ENCODE data around the gene HDGFL2. TPM values are rescaled to one million over a fixed set of nuclear protein-coding genes. Genes with fewer than 3 reads are reported as not detected.

HDGFL2 gene
- total and polyA plus RNA-seq, 2 donors = 26.2 to 36.9 TPM

DNA sequence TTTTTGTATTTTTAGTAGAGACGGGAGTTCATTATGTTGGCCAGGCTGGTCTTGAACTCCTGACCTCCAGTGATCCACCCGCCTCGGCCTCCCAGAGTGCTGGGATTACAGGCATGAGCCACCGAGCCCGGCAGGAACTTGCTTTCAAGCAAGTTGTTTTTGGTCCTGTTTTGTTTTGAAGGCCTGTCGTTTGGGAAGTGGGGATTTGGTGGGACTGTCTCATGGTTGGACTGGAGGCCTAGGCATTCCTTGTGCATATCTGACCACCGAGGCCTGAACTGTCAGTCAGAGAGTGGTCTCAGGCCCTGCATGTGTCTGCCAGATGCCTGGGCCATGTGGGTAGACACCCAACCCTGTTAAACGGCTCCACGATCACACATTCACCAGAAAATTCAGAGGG lies 40.8 kb upstream of the HDGFL2 start:
- Histone ChIP-seq H3K27me3 (ENCODE audit: control insufficient read depth in 2 of 2, insufficient read depth in 1 of 2, low read length in 1 of 2) (no peaks in the 10 kb centered on the region), H3K27ac (ENCODE audit: low read depth in 1 of 2, low read length in 1 of 2) (no peak overlapping the region), H3K4me3 (ENCODE audit: low read length in 2 of 2) (no peak overlapping the region), H3K36me3 (ENCODE audit: control insufficient read depth in 2 of 2, insufficient read depth in 2 of 2, low read length in 1 of 2) (peaks cover 60 to 73% of the 10 kb centered on the region in 2 donors), H3K9me3 (ENCODE audit: control insufficient read depth in 2 of 2, insufficient read depth in 1 of 2, low read length in 1 of 2) (no peaks in the 10 kb centered on the region), H3K4me1 (ENCODE audit: control insufficient read depth in 2 of 2, insufficient read depth in 2 of 2, low read length in 2 of 2) (no peaks in the 10 kb centered on the region)
- no peak for DNase-seq (ENCODE audit: low read depth in 6 of 9, low spot score in 9 of 9)
- WGBS = 92% methylated on average over 9 of the region's 9 CpGs

DNA sequence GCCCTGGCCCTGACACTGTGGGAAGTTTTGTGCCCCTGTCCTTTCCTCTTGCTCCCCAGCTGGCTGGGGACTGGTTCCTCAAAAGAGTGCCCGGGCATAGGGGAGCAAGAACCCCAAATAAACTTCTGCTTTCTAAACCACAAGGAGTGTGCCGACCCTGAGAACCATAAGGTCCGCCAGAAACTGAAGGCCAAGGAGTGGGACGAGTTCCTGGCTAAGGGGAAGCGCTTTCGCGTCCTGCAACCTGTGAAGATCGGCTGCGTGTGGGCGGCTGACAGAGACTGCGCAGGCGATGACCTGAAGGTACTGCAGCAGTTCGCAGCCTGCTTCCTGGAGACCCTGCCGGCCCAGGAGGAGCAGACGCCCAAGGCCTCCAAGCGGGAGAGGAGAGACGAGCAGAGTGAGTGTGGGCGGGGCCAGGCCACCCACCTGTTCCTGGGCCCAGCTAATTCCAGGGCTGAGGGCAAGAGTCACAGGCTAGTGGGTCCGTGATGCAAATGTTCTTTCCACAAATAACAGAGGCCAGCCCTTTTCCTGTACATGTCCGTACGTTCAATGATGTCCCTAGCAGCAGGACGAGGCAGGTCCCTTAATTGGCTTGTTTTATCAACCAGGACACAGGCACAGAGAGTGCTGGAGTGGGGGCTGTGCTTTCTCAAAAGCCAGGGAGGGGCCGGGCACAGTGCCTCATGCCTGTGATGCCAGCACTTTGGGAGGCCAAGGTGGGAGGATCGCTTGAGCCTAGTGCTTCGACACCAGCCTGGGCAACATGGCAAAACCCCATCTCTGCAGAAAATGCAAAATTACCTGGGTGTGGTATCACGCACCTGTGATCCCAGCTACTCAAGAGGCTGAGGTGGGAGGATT lies 40.1 kb upstream of the HDGFL2 start:
- no peaks in the 10 kb centered on the region for H3K4me1 ChIP-seq (ENCODE audit: control insufficient read depth in 2 of 2, insufficient read depth in 2 of 2, low read length in 2 of 2)
- WGBS = 78% methylated on average over 26 of the region's 26 CpGs
- H3K36me3 ChIP-seq (ENCODE audit: control insufficient read depth in 2 of 2, insufficient read depth in 2 of 2, low read length in 1 of 2) = peaks cover 68 to 77% of the 10 kb centered on the region in 2 donors
- no peak for DNase-seq (ENCODE audit: low read depth in 6 of 9, low spot score in 9 of 9)
- no peaks in the 10 kb centered on the region for H3K9me3 ChIP-seq (ENCODE audit: control insufficient read depth in 2 of 2, insufficient read depth in 1 of 2, low read length in 1 of 2)
- no peak overlapping the region for H3K27ac ChIP-seq (ENCODE audit: low read depth in 1 of 2, low read length in 1 of 2)
- no peaks in the 10 kb centered on the region for H3K27me3 ChIP-seq (ENCODE audit: control insufficient read depth in 2 of 2, insufficient read depth in 1 of 2, low read length in 1 of 2)
- no peak overlapping the region for H3K4me3 ChIP-seq (ENCODE audit: low read length in 2 of 2)

DNA sequence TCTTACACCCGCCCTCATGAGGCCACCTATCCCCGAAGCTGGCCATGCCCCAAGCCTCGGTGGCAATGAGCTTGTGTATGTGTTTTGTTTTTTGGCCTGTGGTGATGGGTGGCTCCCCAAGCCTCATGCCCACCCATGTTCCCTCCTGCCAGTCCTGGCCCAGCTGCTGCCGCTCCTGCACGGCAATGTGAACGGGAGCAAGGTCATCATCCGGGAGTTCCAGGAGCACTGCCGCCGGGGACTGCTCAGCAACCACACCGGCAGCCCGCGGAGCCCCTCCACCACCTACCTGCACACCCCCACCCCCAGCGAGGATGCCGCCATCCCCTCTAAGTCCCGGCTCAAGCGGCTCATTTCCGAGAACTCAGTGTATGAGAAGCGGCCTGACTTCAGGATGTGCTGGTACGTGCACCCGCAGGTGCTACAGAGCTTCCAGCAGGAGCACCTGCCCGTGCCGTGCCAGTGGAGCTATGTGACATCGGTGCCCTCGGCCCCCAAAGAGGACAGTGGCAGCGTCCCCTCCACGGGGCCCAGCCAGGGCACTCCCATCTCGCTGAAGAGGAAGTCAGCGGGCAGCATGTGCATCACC lies 39.1 kb upstream of the HDGFL2 start:
- Histone ChIP-seq H3K4me1 (ENCODE audit: control insufficient read depth in 2 of 2, insufficient read depth in 2 of 2, low read length in 2 of 2) (no peaks in the 10 kb centered on the region), H3K4me3 (ENCODE audit: low read length in 2 of 2) (no peak overlapping the region), H3K36me3 (ENCODE audit: control insufficient read depth in 2 of 2, insufficient read depth in 2 of 2, low read length in 1 of 2) (peaks cover 70 to 81% of the 10 kb centered on the region in 2 donors), H3K27ac (ENCODE audit: low read depth in 1 of 2, low read length in 1 of 2) (no peak overlapping the region), H3K27me3 (ENCODE audit: control insufficient read depth in 2 of 2, insufficient read depth in 1 of 2, low read length in 1 of 2) (no peaks in the 10 kb centered on the region), H3K9me3 (ENCODE audit: control insufficient read depth in 2 of 2, insufficient read depth in 1 of 2, low read length in 1 of 2) (no peaks in the 10 kb centered on the region)
- DNase-seq (ENCODE audit: low read depth in 6 of 9, low spot score in 9 of 9) = no peak
- WGBS = 97% methylated on average over 28 of the region's 28 CpGs

DNA sequence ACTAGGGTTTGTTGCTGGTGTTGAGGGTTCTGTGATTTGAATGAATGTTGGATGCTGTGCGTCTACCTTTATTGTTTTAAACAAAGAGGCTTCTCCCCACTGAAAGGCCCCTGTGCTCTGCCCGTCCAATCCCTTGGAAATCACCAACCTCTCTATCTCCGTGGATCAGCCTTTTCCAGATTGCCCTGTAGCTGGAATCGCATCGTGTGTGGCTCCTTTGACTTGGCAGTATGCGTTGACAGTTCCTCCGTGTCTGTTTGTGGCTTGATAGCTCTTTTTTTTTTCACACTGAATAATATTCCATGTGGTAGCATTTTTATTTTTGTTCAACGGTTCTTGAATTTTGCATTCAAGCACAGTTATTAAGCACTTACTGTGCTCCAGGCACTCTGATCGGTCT lies 37.7 kb upstream of the HDGFL2 start:
- peaks cover 72 to 73% of the 10 kb centered on the region in 2 donors for H3K36me3 ChIP-seq (ENCODE audit: control insufficient read depth in 2 of 2, insufficient read depth in 2 of 2, low read length in 1 of 2)

DNA sequence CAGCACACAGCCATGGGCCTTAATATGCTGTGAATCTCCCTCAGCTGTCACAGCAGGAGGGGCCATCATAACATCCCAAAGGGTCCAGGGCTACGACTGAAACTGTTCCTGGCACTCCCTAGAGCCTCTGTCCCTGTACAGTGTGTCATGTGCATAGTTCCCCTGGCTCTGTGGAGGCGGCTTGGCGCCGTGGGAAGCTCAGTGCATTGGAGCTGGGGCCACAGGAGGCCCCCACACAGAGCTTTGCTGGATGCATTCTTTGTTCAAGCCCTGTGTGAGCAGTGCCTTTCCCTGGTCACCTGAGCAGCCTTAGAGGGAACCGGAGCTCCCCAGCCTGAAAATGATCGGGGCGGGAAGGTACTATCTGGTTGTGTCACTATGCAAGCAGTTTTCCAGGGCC lies 35.9 kb upstream of the HDGFL2 start:
- H3K4me1 ChIP-seq (ENCODE audit: control insufficient read depth in 2 of 2, insufficient read depth in 2 of 2, low read length in 2 of 2) = no peaks in the 10 kb centered on the region
- no peaks in the 10 kb centered on the region for H3K27me3 ChIP-seq (ENCODE audit: control insufficient read depth in 2 of 2, insufficient read depth in 1 of 2, low read length in 1 of 2)
- 97% methylated on average over 7 of the region's 7 CpGs for WGBS
- no peak for DNase-seq (ENCODE audit: low read depth in 6 of 9, low spot score in 9 of 9)
- H3K9me3 ChIP-seq (ENCODE audit: control insufficient read depth in 2 of 2, insufficient read depth in 1 of 2, low read length in 1 of 2) = no peaks in the 10 kb centered on the region
- H3K27ac ChIP-seq (ENCODE audit: low read depth in 1 of 2, low read length in 1 of 2) = no peak overlapping the region
- peaks cover 67 to 69% of the 10 kb centered on the region in 2 donors for H3K36me3 ChIP-seq (ENCODE audit: control insufficient read depth in 2 of 2, insufficient read depth in 2 of 2, low read length in 1 of 2)
- no peak overlapping the region for H3K4me3 ChIP-seq (ENCODE audit: low read length in 2 of 2)

More for the DNA sequence above, 37.7 kb upstream of the HDGFL2 start:
- WGBS = 99% methylated on average over 9 of the region's 9 CpGs
- no peak overlapping the region for H3K27ac ChIP-seq (ENCODE audit: low read depth in 1 of 2, low read length in 1 of 2)
- no peaks in the 10 kb centered on the region for H3K9me3 ChIP-seq (ENCODE audit: control insufficient read depth in 2 of 2, insufficient read depth in 1 of 2, low read length in 1 of 2)
- no peak for DNase-seq (ENCODE audit: low read depth in 6 of 9, low spot score in 9 of 9)
- H3K4me3 ChIP-seq (ENCODE audit: low read length in 2 of 2) = no peak overlapping the region
- H3K27me3 ChIP-seq (ENCODE audit: control insufficient read depth in 2 of 2, insufficient read depth in 1 of 2, low read length in 1 of 2) = no peaks in the 10 kb centered on the region
- no peaks in the 10 kb centered on the region for H3K4me1 ChIP-seq (ENCODE audit: control insufficient read depth in 2 of 2, insufficient read depth in 2 of 2, low read length in 2 of 2)

DNA sequence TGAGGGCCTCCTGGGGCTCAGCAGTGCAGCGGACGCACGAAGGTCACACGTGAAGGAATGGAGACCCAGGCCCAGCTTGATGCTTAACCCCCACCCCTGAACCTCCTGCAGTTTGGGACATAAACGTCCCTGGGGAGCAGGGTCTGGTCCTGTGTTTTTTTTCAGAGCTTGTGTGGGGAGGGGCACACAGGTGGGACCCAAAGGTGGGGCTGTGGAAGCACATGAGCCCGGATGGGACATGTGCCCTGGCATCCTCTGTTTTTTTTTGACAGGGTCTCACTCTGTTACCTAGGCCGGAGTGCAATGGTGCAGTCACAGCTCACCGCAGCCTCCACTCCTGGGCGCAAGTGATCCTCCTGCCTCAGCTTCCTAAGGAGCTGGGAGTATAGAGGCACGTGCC lies 35.0 kb upstream of the HDGFL2 start:
- Histone ChIP-seq H3K27me3 (ENCODE audit: control insufficient read depth in 2 of 2, insufficient read depth in 1 of 2, low read length in 1 of 2) (no peaks in the 10 kb centered on the region), H3K36me3 (ENCODE audit: control insufficient read depth in 2 of 2, insufficient read depth in 2 of 2, low read length in 1 of 2) (peaks cover 62 to 64% of the 10 kb centered on the region in 2 donors)
- 98% methylated on average over 10 of the region's 10 CpGs for WGBS

DNA sequence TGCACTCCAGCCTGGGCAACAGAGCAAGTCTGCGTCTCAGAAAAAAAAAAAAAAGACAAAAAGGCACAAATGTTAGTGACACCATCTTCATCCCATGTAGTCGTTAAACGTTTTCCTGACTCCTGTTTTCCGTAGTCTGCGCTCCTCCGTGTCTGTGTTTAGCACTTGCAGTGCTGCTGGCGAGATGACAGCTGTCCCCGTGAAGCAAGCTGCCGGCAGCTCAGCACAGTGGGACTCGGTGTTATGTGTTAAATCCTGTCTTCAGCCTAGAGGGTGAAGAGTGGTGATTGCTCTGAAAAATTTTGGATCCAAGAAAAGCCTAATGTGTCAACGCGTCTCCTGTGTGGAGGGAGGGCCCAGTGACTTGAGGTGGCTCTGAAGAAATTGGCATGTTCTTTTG lies 32.9 kb upstream of the HDGFL2 start:
- H3K27me3 ChIP-seq (ENCODE audit: control insufficient read depth in 2 of 2, insufficient read depth in 1 of 2, low read length in 1 of 2) = no peaks in the 10 kb centered on the region
- H3K27ac ChIP-seq (ENCODE audit: low read depth in 1 of 2, low read length in 1 of 2) = no peak overlapping the region
- peaks cover 53 to 59% of the 10 kb centered on the region in 2 donors for H3K36me3 ChIP-seq (ENCODE audit: control insufficient read depth in 2 of 2, insufficient read depth in 2 of 2, low read length in 1 of 2)
- H3K9me3 ChIP-seq (ENCODE audit: control insufficient read depth in 2 of 2, insufficient read depth in 1 of 2, low read length in 1 of 2) = peaks cover 0 to 4% of the 10 kb centered on the region in 2 donors
- 93% methylated on average over 12 of the region's 12 CpGs for WGBS
- no peak for DNase-seq (ENCODE audit: low read depth in 6 of 9, low spot score in 9 of 9)
- no peak overlapping the region for H3K4me3 ChIP-seq (ENCODE audit: low read length in 2 of 2)
- no peaks in the 10 kb centered on the region for H3K4me1 ChIP-seq (ENCODE audit: control insufficient read depth in 2 of 2, insufficient read depth in 2 of 2, low read length in 2 of 2)

More for the DNA sequence above, 35.0 kb upstream of the HDGFL2 start:
- no peak for DNase-seq (ENCODE audit: low read depth in 6 of 9, low spot score in 9 of 9)
- H3K4me1 ChIP-seq (ENCODE audit: control insufficient read depth in 2 of 2, insufficient read depth in 2 of 2, low read length in 2 of 2) = no peaks in the 10 kb centered on the region
- H3K9me3 ChIP-seq (ENCODE audit: control insufficient read depth in 2 of 2, insufficient read depth in 1 of 2, low read length in 1 of 2) = no peaks in the 10 kb centered on the region
- no peak overlapping the region for H3K4me3 ChIP-seq (ENCODE audit: low read length in 2 of 2)
- no peak overlapping the region for H3K27ac ChIP-seq (ENCODE audit: low read depth in 1 of 2, low read length in 1 of 2)

DNA sequence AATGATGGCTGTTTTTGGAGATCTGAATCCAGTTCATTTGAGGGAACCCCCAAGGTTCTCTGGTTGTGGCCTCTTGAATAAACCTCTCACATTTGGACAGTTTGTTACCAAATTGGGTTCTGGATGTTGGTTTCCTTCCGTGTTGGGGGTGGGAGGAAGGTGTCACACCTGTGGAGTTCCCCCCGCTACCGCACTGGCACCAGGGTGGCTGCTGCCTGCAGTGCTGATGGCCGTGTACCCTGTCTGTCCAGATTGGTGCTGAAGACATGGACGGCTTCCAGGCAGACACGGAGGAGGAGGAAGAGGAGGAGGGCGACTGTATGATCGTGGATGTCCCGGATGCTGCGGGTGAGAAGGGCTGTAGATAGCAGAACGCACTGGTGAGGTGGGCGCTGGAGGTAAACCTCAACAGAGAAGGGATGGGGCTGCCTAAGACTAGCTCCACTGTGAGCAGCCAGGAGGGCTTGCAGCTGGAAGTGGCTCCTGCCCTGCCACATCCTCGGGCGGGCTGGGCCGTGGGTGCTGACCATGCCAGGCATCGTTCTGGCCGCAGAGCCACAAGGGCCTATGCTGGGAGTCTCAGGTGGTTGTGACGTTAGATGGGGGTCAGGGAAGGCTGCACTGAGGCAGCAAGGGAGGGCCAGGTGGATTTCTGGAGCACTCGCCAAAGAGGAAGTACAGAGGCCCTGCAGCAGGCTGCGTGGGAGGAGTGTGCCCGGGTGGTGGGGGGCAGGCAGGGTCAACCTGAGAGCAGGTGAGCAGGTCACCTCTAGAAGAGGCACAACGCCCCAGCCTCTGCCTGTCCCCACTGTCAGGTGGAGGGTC lies 29.9 kb upstream of the HDGFL2 start:
- no peak for DNase-seq (ENCODE audit: low read depth in 6 of 9, low spot score in 9 of 9)
- Histone ChIP-seq H3K27ac (ENCODE audit: low read depth in 1 of 2, low read length in 1 of 2) (no peak overlapping the region), H3K36me3 (ENCODE audit: control insufficient read depth in 2 of 2, insufficient read depth in 2 of 2, low read length in 1 of 2) (peaks cover 59 to 71% of the 10 kb centered on the region in 2 donors), H3K4me3 (ENCODE audit: low read length in 2 of 2) (no peak overlapping the region), H3K4me1 (ENCODE audit: control insufficient read depth in 2 of 2, insufficient read depth in 2 of 2, low read length in 2 of 2) (no peaks in the 10 kb centered on the region), H3K9me3 (ENCODE audit: control insufficient read depth in 2 of 2, insufficient read depth in 1 of 2, low read length in 1 of 2) (peaks cover 0 to 4% of the 10 kb centered on the region in 2 donors), H3K27me3 (ENCODE audit: control insufficient read depth in 2 of 2, insufficient read depth in 1 of 2, low read length in 1 of 2) (no peaks in the 10 kb centered on the region)
- WGBS = 87% methylated on average over 22 of the region's 22 CpGs

DNA sequence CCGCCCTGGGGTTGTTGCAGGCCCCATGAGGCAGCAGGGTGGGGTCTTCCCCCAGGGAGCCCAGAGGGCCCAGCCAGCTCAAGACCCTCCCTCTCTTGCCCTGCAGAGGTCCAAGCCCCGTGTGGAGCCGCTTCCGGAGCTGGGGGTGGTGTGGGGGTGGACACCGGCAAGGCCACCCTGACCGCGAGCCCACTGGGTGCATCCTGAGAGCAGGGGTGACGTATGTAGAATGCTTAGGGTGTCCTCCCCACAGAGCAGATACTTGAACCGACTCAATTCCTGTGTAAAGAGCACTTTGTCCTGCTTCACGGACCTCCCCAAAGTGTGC lies 29.3 kb upstream of the HDGFL2 start:
- Histone ChIP-seq H3K4me1 (ENCODE audit: control insufficient read depth in 2 of 2, insufficient read depth in 2 of 2, low read length in 2 of 2) (no peaks in the 10 kb centered on the region), H3K36me3 (ENCODE audit: control insufficient read depth in 2 of 2, insufficient read depth in 2 of 2, low read length in 1 of 2) (peaks cover 65 to 75% of the 10 kb centered on the region in 2 donors), H3K4me3 (ENCODE audit: low read length in 2 of 2) (no peak overlapping the region), H3K9me3 (ENCODE audit: control insufficient read depth in 2 of 2, insufficient read depth in 1 of 2, low read length in 1 of 2) (peaks cover 0 to 4% of the 10 kb centered on the region in 2 donors), H3K27ac (ENCODE audit: low read depth in 1 of 2, low read length in 1 of 2) (no peak overlapping the region), H3K27me3 (ENCODE audit: control insufficient read depth in 2 of 2, insufficient read depth in 1 of 2, low read length in 1 of 2) (no peaks in the 10 kb centered on the region)
- DNase-seq (ENCODE audit: low read depth in 6 of 9, low spot score in 9 of 9) = no peak
- 96% methylated on average over 10 of the region's 10 CpGs for WGBS
